HG02973 (cell line): Measurements from ENCODE around the gene KAT2B.

Experiments
- ATAC-seq: cut with Tn5 transposase; IDR thresholded peaks from one replicate; pipeline ENCODE4 v1.9.1; 2021; ENCODE audit warnings: moderate library complexity; ENCODE audit not compliant: unreplicated experiment

Gene KAT2B

DNA sequence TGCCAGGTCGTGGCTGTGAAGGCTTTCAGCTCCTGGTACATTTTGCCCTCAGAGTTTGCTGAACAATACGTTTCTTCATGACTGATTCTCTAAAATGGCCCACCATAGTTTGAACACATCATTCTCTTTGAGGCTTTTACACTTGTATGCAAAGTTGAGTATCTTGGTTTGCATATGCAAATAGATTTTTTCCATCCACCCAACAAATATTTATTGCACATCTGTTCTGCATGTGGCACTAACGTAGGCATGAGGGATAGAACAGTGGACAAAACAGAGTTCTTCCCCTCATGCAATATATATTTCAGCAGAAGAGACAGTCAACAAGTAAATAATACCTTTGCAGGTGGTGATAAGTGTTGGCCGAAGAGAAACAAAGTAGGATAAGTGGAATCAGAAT, 55.2 kb downstream of the KAT2B start:
- ATAC-seq, result no peak

DNA sequence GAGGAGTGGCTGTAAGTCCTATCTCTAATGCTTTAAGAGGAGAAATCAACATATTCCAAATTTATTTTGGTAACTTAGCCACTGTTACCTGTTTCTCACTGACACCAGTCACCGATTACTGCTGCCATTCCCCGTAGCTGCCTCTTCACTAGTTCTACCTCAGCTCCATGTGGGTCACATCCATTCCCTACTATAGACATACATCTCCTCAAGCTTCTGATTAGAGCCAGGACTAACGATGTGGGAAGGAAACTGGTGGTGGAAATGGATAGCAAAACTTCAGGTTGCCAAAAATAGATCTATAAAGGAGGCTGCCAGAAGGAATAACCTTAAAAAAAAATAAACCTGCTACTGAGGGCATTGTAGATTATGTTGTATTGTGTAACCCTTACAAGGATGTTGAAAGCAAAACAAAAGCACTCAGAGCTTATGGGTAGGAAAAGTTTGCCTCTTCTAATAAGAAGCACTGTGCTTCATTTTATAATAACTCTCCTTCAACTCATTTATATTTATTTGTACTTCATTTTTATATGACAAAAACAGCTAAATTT, 56.0 kb downstream of the KAT2B start:
- ATAC-seq, result no peak

DNA sequence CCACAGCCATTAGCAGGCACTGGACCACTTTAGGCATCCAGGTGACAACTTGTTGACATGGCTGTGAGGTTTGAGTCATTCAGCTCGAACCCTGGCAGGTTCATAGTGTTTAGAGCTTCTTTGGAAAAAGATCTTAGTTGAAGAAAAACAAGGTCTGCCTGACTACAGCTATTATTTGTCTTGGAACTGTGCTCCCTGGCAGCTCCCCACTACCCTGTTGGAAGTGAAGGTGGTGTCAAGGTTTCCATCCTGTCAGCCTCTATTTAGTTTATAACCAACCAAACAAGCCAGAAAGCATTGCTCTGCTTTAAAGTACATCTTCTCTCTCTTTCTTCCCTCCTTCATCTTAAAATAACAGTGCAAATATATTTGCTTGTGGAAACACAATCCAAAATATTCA, 56.8 kb downstream of the KAT2B start:
- ATAC-seq, result no peak

DNA sequence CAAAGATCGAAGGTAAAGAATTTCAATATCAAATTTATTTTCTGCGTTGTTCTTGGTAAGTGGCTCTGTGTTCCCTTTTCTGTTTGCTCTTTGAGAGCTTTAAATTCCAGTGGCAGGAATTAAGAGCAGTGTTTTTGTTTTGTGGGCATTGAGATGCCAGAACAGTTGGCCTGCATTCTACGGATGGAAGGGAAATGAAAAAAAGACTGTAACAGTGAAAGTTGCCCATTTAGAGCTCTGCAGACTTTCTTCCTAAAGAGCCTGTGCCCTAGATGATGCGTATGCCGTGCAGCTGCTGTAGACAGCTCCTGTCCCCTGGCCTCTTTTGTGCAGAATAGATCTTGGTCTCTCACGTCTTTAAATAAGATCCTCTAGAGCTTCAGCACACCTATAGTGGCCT, 58.8 kb downstream of the KAT2B start:
- ATAC-seq, result no peak

DNA sequence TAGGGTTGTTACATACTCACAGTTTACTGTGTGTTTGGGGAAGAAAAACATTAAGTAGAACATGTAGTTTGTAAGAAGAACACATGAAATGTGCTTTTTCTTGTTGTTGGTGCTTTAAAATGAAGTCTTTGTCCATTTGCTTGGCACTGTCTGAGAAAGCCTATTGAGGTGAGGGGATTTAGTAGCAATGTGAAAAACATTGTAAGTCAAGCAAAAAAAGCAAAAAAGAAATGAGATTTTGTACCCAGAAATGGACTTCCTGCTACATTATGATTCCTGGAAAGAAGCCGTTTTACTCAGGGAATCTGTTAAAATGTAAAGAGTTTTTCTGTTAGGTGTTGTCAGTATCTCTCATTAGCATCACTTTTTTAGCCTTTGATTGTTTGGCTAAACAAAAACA, 59.9 kb downstream of the KAT2B start:
- ATAC-seq, result no peak

DNA sequence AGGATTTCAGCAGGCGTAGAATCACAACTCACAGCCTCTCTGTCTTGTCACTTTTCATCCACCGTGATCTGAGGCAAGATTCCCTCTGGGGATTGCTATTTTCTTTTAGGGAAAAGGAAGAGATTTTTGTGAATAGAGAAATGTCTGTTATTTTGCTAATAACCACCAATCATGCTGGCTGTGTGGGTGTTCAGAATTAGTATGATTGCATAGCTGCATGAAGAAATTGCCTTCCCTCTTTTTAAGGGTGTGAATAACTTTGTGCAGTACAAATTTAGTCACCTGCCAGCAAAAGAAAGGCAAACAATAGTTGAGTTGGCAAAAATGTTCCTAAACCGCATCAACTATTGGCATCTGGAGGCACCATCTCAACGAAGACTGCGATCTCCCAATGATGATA, 60.8 kb downstream of the KAT2B start:
- no peak for ATAC-seq

DNA sequence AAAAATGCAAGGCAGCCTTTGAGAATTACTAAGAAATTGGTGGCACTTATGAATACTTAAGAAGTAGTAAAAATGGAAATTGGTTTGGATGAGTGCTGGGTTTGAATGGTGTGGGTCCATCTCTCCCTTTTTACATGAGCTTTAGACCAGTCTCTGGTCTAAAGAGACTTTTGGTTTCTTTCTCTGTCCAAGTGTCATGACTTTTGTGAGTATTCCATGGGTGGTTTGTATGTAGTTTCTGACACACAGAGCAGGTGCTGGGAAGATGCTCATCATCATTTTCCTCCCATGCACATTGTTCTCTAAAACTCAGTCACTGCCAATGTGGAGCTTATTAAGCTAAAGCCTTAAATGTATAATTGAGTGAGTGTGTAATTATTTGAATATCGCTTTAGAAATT, 63.5 kb downstream of the KAT2B start:
- ATAC-seq, result peak; percentile 36

DNA sequence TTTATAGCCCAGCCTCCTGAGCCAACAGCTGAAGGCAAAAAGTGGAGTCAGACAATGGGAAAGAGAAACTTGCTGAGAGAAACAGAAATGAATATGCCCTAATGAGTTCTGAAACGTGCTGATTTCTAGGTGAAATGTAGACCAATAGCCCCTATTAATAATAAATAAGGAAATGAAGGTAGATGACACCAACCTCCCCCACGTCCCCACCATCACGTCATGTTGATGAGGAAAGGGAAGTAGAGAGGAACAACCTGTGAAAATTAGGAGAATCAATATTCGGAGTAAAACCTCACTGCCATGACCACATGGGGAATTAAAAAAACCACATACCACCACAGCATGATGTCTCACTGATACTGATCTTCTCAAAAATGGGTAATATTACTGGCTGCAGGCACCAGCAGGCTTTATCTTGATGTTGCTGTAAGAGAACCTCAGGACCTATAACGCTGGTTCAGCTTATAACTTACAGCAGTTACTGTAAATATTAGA, 64.0 kb downstream of the KAT2B start:
- peak; percentile 64 for ATAC-seq

DNA sequence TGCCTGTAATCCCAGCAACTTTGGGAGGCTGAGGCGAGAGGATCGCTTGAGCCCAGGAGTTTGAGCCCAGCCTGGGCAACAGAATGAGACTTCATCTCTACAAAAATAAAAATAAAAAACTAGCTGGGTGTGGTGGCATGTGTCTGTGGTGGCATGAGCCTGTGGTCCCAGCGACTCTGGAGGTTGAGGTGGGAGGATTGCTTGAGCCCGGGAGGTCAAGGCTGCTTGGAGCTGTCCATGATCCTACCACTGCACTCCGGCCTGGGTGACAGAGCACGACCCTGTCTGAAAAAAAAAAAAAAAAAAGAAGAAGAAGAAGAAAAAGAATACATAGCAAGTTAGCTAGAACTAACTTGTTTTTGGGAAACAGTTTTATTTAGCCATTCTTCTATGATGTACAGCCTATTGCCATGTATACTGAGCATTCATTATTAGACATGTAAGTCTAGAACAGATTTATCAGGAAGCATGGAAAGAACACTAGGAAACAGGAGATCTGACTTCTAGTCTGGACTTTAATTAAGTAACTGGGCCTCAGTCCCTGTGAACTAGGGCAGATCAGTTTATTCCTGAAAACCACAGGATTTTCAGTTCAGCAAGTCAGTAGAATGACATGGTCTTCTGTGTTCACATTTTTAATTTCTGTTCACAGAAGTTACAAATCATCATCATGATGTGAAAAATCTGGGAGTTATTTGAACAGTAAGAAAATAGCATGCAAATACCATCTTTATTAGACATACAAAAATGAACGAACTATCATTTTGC, 65.5 kb downstream of the KAT2B start:
- ATAC-seq, result no peak

DNA sequence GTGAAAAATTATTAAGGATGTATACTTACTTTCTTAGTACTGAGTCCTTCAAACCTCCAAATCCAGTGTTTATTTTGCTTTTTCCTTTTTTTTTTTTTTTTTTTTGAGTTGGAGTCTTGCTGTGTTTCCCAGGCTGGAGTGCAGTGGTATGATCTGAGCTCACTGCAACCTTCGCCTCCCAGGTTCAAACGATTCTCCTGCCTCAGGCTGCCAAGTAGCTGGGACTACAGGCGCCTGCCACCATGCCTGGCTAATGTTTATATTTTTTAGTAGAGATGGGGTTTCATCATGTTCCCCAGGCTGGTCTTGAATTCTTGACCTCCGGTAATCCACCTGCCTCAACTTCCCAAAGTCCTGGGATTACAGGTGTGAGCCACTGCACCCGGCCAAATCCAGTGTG, 67.5 kb downstream of the KAT2B start:
- no peak for ATAC-seq

DNA sequence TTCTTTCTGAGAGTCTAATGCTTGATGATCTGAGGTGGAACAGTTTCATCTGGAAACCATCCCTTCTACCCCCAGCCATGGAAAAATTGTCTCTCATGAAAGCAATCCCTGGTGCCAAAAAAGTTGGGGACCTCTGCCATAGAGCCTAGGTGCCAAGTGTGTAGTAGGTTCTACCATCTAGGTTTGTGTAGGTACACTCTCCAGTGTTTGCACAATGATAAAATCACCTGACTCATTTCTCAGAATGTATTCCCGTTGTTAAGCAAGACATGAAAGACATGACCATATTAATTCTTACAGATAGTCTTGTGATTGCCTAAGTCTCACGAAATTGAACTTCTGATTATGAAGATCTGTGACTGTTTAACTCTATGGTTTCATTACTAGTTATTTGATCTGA, 68.6 kb downstream of the KAT2B start:
- no peak for ATAC-seq

DNA sequence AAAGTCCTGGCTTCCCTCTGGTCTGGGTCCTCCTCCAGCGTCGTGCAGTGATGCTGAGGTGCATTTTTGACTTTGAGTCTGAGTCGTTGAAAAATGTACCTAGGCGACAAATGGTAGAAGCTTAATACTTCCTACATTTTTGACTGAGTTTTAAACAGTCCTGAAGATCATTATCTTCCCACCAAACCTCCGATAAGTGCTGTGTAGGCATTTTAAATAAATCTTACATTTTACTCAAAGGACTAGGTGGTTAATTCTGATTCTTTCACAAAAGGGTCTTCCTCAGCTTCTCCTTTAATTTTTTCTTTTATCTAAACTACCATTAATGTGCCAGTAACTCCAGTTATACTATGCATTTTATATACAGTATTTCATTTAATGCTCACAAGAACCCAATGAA, 70.6 kb downstream of the KAT2B start:
- no peak for ATAC-seq

DNA sequence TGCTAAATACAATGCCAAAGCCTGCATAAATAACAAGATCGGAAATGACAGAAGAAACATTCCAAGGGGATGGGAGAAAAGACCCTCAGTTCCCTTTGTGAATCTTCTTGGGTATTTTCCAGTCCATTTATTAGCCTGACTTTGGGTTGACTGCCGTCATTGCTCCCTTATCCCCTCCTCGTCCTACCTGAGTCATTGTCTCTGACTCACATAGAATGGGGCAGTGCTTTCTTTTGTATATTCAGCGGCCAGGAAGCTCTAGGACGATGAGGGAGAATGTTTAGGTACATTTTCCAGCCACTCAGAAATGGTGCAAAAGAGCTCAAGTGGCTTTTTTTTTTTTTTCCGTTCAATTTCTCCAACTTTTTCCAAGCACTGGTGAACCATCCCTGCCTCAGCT, 71.6 kb downstream of the KAT2B start:
- no peak for ATAC-seq

DNA sequence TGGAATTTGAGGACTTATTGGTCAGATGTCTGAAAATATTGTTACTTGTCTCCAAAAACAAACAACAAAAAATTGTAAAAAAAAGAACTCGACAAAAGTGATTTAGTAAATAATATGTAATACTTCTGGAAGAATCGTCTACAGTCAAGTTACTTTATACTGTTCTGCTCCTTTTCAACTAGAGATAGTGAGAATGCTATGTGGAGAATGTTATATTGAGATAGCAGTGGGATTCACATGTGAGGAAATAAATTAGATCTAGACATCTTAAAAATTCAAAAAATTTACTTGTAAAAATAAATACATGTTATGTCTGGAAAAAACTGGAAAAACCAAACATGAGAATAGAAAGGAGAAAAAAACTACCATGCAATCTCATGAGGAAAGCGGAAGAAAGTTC, 80.8 kb downstream of the KAT2B start:
- ATAC-seq, result no peak

DNA sequence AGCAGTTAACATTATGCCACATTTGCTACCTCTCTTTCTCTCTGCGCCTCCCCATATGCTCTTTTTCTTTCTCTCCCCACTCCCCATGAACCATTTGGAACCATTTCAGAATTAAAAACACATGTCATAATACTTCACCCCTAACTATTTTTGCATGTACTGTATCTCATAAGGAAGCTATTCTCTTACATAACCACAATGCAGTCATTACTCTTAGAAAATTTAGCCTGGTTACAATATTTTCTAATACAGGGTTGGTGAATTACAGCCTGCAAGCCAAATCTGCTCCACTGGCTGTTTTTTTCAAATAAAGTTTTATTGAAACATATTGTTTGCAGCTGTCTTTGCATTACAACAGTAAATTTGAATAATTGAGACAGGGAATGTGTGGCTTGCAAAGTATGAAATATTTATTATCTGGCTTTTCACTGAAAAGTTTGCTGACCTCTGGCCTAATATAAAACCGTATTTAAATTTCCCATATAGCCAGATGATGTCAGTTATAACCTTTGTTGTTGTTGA, 82.9 kb downstream of the KAT2B start:
- no peak for ATAC-seq

DNA sequence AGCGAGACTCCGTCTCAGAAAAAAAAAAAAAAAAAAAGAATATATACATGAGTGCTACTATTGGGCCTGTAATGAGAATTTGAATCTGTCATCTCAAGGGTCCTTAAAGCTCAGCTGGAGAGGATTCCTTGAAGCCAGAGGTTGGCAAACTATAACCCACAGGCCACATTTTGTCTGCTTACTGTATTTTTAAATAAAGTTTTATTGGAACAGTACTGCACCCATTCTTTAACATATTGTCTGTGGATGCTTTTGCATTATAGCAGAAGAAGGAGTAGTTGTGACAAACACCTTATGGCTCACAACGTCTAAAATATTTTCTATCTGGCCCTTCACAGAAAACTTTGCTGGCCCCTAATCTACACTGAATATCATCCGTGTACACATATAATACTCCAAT, 85.0 kb downstream of the KAT2B start:
- no peak for ATAC-seq

DNA sequence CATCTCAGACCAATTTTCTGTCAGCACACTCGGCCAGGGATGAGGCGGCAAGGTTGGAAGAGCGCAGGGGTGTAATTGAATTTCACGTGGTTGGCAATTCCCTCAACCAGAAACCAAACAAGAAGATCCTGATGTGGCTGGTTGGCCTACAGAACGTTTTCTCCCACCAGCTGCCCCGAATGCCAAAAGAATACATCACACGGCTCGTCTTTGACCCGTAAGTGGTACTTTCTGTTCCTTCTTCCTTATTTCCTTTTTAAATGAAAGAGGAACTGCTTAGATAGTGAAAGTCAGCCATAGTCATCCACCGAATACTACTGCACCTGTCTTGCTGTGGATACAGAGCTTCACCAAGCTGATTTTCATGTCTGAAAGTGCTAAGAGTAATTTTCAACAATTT, 85.7 kb downstream of the KAT2B start:
- peak; percentile 100 for ATAC-seq

DNA sequence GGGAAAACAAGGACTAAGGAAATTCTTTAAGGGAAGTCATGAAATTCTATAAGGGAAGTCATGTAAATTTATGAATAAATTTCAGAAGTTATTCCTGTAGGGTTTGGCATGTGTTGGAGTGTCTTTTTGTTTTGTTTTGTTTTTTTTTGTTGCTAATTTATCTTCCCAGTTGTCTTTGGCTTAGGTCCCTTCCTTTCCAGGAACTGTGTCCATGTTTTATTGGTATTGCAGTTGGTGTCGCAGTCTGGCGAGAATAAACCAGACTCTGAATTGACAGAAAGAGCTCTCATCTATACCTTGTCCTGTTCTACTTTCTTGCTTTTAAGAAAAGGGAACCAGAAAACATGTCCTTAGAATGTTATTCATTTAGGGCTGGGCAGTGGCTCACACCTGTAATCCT, 88.1 kb downstream of the KAT2B start:
- ATAC-seq, result no peak

DNA sequence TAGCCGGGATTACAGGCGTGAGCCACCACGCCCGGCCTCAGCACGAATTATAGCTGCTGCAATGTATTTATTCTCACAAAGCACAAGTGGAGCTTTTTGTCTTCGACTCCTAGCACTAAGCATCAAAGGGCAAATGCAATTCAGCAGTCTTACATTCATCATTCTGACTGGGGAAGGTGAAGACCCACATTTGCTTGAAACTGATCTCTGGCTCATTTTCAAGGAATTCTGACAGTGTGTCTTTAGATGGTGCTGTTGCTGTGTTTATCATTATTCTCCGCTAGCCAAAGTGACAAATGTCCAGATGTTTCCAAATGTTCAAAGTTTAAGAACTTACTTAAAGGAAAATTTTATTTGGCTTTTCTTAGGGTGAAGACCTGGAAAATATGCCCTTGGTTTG, 89.9 kb downstream of the KAT2B start:
- no peak for ATAC-seq

DNA sequence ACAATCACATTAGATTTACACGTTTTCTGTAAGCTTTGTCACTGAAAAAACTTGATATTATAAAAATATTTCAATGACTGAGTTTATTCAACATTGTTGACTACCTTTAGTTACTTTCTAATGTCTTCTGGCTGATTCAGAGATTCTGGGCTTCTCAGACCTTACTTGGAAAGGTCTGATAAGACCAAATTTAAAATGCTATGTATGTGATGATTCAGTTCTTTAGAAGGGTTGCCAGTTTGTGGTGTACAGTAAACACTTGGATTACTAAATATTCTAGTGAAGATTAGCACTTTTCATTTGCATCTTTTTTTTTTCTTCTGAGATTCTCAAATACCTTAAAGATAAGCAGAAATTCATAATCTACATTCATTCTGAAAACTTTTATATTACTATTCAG, 96.0 kb downstream of the KAT2B start:
- no peak for ATAC-seq

DNA sequence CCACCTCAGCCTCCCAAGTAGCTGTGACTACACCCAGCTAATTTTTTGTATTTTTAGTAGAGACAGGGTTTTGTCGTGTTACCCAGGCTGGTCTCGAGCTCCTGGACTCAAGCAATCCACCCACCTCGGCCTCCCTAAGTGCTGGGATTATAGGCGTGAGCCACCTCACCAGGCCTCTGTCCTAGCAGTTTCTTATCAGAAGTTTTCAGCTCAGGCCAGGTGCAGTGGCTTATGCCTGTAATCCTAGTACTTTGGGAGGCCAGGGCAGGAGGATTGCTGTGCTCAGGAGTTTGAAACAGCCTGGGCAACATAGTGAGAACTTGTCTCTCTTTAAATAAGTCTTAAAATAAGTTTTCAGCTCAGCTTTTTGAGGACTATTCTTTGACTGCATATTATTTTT, 97.4 kb downstream of the KAT2B start:
- ATAC-seq, result no peak

DNA sequence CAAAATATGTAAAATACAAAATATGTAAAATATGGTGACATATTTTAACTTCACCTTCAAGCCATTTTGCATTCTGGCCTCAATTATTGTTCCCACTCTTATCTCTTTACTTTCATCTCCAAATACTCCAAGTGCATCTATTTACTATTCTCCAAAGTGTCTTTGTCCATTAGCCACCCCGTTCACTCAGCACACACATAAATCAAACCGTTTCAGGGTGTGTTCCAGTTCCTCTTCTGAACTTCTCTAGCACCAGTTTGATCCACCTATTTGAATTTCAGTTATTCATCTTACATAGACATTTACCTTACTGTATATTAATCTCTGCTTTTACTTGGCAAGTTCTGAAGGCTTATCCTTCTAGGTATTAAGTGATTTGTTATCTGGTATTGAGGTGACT, 100.6 kb downstream of the KAT2B start:
- ATAC-seq, result no peak

DNA sequence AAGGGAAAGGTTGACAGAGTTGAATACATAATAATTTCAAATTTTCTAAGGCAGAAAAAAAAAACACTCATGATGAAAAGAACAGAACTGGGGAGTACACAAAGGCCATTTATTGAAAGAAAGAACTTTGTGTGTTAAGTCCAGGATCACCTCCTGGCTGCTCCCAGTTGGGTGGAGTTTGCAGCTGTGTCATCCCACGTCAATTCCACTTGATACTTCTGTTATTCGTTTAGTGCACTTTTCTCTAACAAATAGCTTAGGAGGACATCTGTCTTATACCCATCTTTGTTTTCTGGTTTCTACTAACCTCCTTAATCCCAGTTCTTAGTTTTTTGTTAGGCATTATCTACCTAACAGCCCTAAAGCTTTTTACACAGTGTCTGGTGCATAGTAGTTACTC, 101.1 kb downstream of the KAT2B start:
- no peak for ATAC-seq
